Omental fat pad (tissue), 4 donors: Measurements from ENCODE around the gene SIGLEC10. TPM values are rescaled to one million over a fixed set of nuclear protein-coding genes. Genes with fewer than 3 reads are reported as not detected.
"Not testable (repeated sequence)": the region's sequence is repeated elsewhere in the genome, so short reads cannot be mapped to it uniquely, and the experiment has no call there.

Source experiments
- ATAC-seq: fragments of 150-250 bp; one replicate; pipeline ENCODE4 v1.9.1; 2016; ENCODE audit warnings: mild to moderate bottlenecking, moderate library complexity; ENCODE audit not compliant: low FRiP score
- DNase-seq: peaks from one replicate; pipeline ENCODE4 v3.0.0-alpha.2; 2019; ENCODE audit warnings: low spot score
- total RNA-seq, 4 donors: library from RNA; depleted of rRNA; stranded (reverse); fragments of >200 nt; gene quantifications; one replicate each; pipeline ENCODE4 v1.1.0, GENCODE V29; 2016
- TF ChIP-seq, protein P1 (sequence below), 3 donors: fragments of 450-650 bp; IDR thresholded peaks; one replicate each; pipeline ENCODE4 v1.5.1; 2016 to 2017; ENCODE audit warnings: antibody characterized with exemption in 3 of 3, mild to moderate bottlenecking in 3 of 3, moderate library complexity in 2 of 3

The SIGLEC10 gene
- total RNA-seq, 4 donors from 2014 or later: 1.1 to 3.9 (median 2.8) TPM

DNA sequence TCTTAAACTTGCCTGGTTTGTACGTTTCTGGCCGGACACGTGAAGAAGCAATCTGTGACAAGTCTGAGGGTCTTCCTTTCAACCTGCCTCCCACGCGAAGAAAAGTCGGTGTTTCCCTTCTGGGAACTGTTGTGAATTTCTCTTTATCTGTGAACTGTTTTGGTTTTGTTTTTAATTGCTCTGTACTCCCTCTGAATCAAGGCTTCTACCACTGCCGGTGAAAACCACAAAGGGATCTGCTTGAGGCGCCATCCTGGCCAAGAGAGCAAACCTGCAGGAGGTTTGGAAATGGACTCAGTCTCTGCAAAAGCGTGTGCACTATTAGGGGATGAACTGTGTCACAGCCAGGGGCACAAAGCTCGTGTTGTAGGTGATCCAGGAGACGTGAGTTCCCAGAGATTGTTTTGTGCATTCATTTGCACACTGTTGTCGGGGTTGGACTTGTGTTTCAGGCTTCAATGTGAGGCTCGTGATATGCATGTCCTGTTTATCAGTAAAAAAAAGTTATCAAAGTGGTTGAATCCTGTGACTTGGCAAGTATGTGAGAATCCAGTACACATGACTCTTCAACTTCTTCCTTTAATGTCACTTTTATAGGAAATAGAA is 31.1 kb upstream of the SIGLEC10 start:
- TF ChIP-seq, protein P1, sequence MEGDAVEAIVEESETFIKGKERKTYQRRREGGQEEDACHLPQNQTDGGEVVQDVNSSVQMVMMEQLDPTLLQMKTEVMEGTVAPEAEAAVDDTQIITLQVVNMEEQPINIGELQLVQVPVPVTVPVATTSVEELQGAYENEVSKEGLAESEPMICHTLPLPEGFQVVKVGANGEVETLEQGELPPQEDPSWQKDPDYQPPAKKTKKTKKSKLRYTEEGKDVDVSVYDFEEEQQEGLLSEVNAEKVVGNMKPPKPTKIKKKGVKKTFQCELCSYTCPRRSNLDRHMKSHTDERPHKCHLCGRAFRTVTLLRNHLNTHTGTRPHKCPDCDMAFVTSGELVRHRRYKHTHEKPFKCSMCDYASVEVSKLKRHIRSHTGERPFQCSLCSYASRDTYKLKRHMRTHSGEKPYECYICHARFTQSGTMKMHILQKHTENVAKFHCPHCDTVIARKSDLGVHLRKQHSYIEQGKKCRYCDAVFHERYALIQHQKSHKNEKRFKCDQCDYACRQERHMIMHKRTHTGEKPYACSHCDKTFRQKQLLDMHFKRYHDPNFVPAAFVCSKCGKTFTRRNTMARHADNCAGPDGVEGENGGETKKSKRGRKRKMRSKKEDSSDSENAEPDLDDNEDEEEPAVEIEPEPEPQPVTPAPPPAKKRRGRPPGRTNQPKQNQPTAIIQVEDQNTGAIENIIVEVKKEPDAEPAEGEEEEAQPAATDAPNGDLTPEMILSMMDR (IDR thresholded peaks at IDR 0.05): no peak
- ATAC-seq (no peak), DNase-seq (no peak)

DNA sequence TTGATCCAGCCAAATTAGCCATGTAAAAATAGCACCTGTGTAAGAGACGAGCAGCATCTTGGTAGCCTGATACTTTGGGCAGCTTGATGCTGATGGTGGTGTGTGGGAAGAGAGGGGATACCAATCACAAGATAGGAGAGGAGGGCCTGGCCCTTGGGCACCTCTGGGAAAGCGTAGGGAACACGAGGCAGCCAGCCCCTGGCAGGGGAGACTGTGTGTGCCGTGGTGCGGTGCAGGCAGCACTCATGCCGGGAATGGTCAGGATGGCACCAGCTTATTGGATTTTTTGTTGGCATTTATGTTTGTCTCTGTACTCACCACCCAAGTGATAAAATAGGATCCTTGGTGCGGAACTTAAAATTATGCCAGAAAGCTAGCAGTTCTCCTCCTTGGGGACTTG is 30.6 kb upstream of the SIGLEC10 start:
- ATAC-seq (no peak), DNase-seq (no peak)
- TF ChIP-seq, protein P1 (IDR thresholded peaks at IDR 0.05): no peak

- not testable (repeated sequence) for DNase-seq, ATAC-seq
Observed at GRCh38 chr19:51447510-51447909, 30.1 kb upstream of the SIGLEC10 start.

- ATAC-seq: peak; percentile 80
- TF ChIP-seq, protein P1 (IDR thresholded peaks at IDR 0.05): no peak
- DNase-seq: no peak
Observed at GRCh38 chr19:51441410-51442390, 24.3 kb upstream of the SIGLEC10 start.

DNA sequence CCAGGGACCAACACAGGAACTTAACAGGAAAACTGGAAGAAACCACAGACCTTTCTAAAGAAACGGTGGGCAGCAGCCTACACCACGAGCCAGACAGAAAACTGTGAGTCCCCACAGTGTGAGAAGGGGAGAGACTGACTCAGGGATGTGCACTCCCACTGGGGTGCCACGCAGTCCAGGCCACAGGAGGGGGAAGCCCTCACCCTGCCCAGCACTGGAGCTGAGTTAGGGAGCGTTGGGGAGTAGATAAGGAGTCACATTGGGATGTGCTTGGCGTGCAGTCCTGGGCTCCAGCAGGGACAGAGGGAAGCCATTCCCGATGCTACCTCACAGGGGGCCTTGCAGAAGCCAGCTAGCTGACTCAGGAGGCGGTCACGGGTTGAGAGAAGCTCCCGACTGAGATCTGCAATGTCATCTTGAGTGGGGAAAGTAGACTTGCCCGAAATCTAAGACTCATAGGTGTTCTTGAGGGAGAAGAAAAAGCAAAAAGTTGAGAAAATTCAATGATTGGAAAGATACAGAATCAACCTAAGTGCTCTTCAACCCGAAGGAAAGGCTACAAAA is 23.5 kb upstream of the SIGLEC10 start:
- TF ChIP-seq, protein P1 (IDR thresholded peaks at IDR 0.05): no peak
- ATAC-seq: peak; percentile 30
- DNase-seq: no peak

GRCh38 chr19:51440052-51440451 is 22.6 kb upstream of the SIGLEC10 start:
- no peak for ATAC-seq

GRCh38 chr19:51439021-51439465 is 21.6 kb upstream of the SIGLEC10 start:
- ATAC-seq (no peak), DNase-seq (no peak)
- TF ChIP-seq, protein P1 (IDR thresholded peaks at IDR 0.05): no peak

More at GRCh38 chr19:51440052-51440451, 22.6 kb upstream of the SIGLEC10 start:
- TF ChIP-seq, protein P1 (IDR thresholded peaks at IDR 0.05): no peak
- no peak for DNase-seq
